Activated CD4-positive, alpha-beta T cell treated with anti-CD3 and anti-CD28 coated beads for 4 hours (primary cell): ENCODE data around the gene ARHGAP11A.

ENCODE experiments used
- DNase-seq, 2 donors: peaks; one replicate each; pipeline ENCODE4 v3.0.0-alpha.2; 2020

Gene ARHGAP11A

GRCh38 chr15:32657198-32657883 is 42.0 kb downstream of the ARHGAP11A start:
- DNase-seq, result no peak

GRCh38 chr15:32657941-32658340 is 42.6 kb downstream of the ARHGAP11A start:
- DNase-seq, result no peak

- DNase-seq, result no peak
These were observed 44.2 kb downstream of the ARHGAP11A start for GRCh38 chr15:32659340-32660155.

GRCh38 chr15:32663671-32664070 is 48.4 kb downstream of the ARHGAP11A start:
- no peak for DNase-seq

- no peak for DNase-seq
These were observed 49.5 kb downstream of the ARHGAP11A start for GRCh38 chr15:32664796-32665195.

GRCh38 chr15:32667321-32667720 is 52.0 kb downstream of the ARHGAP11A start:
- no peak for DNase-seq

- DNase-seq, result no peak
These were observed 53.6 kb downstream of the ARHGAP11A start for GRCh38 chr15:32668942-32669341.

DNA sequence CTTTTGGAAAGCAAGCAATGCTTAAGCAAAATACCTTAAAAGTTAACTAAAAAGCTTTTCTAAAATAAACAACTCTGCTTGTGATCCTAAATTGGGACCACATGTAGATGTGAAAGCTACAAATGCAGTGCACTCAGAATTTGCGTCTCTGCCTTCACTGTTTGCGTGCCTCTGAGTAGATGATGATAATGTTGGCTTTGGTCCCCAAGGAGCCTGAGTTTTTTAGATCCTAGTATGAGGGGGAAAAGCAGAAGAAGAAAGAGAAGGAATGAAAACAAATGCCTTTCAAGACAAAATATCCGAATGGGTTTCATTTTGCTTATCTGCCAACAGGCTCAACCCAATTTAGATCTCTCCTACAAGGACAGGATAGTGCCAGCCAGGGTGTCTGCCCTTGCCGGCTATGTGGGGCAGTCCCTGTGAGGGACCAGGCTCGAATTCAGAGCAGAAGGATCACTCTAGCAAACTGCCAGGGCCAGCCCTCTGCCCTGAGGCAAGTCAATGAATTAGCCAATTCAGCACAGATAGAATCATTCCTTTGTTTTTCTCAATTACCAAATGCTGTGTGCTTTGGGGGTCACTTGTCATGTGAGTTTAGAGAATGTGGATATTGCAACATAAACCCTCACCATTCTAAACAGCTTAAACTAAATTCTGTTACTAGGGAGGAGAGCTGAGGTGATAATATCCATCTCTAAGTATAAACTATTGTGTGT is 54.8 kb downstream of the ARHGAP11A start:
- no peak for DNase-seq

DNA sequence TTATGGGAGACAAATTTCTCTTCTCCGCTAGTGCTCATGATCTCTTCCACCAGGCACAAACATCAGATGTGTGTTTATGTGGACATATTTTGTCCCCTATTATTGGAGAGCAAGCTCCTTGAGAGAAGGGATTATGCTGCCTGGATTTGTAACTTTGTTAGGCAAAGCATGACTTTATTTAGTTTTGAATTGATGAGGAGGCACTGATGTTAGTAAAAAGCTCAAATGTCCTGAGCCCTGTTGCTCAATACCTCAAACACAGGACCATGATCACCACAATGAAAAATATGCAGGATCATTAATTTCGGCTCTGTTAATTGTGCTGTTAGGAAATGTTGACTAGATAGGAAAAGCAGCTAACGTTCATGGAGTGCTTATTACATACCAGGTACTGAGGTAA is 55.3 kb downstream of the ARHGAP11A start:
- DNase-seq, result no peak

GRCh38 chr15:32671339-32672325 is 56.3 kb downstream of the ARHGAP11A start:
- DNase-seq, result no peak

DNA sequence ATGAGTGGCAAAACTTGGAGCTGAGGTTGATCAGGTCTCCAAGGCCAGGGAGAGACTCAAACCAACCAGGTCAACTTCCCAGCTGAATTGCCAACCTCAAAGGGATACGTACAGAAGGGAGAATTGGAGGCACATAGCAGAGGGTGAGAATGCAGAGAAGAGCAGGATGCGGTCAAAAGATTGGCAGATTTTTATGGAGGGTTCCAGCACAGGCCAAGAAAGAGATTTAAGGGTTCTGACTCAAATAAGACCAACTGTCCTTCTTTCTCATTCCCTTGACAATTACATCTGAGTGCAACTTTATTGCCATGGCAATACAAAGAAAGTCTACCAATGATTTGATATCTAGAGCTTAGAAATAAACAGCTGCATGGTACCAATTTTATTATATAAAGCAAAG is 59.4 kb downstream of the ARHGAP11A start:
- DNase-seq, result no peak

DNA sequence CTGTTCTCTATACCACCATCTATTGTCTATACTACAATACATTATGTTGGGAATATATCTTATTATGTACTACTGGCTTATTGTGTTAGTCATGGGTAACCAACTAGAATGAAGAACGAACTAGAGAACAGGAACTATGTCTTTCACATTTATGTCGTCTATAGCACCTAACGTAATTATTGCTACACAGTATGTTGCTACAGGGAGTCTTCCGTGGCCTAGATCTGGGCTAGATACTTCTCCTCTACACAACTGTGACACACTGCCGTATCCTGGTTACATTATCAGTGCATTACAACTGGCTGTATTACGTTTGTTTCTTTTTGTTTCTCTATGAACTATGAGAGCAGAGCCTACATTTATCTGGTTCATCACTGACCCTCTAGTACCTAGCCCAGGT is 60.2 kb downstream of the ARHGAP11A start:
- no peak for DNase-seq

DNA sequence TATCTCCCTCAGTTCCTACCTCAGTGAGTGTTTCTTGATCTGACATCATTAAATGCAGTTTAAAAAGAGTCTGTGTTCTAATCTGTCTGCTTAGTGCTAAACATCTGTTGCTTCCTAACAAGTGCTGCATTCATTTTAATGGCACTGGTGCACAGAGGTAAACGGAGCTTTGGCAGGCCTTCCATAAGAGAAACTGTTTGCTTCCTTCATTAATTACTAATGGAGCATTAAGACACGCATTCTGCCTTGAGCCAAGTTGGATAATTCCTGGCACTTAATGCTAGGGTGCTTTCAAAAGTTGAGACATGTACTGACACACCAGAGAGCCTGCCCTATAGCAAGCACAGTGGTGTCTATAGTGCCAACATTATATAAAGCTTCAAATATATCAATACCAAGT is 60.9 kb downstream of the ARHGAP11A start:
- DNase-seq, result no peak

DNA sequence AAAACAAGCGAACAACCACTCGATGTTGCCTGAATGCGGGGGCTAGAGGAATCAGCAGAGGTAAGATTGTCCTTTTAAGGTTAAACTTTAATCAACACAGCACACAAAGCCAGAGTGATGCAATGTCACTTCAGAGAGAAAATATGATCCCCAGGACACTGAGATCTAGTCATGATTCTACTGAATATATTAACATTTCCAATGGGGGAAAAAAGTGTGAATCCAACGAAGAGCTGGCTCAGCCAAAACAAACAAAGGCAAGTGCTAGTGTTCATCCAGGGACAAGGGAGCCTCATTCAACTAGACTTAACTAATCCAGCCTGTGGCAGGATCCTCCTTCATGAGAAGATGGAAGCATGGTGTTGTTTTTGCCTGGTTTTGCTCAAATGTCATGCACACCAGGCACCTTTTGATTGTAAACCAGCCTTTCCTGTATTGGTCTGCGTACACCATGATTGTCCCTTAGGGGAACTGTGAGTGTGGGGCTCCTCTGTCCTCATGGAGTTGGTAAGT is 62.0 kb downstream of the ARHGAP11A start:
- no peak for DNase-seq

GRCh38 chr15:32679298-32679690 is 64.0 kb downstream of the ARHGAP11A start:
- DNase-seq, result no peak

DNA sequence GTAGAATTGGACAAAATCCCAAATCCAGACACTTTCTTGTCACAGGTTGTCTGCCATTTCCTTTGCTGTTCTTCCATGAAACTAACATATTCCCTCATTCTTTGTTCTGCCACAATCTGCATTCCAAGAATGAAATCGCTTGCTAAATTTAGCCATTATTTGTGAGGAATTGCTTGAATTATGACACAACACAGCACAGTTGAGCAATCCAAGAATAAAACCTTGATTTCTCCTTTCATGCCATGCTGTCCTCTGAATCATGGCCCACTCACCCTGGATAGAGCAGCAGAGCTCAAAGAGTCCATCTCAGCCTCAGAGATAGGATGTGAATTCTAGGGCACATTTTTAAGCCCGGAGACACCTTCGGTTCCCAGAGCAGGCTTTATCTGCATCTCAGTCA is 67.3 kb downstream of the ARHGAP11A start:
- DNase-seq, result no peak

DNA sequence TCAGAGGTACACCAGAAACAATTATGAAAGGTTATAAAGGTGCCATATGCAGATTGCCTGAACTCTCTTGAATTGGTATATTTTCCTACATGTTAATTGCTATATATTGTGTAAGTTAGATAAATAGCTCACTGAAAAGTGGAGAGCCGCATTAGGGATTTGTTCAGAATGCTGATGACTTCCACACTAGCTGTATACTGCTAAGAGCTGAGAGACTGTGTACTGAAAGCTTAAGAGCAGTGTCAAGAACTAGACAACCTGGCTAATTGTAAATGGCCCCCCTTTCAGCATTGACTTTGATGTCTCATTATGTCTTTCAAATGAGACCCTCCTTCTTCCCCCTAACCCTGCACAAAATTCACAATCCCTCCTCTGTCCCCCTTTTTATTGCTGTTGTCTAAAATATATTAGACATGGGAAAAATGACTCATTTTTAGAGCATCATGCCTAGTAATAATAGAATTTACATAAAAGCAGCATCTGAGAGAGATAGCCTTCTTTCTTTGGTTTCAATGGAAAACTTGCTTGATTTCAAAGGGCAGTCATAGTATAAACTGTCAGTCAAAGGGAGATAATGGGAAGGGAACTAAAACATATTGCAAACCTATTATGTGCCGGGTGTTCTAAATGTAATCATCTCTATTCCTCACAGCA is 67.8 kb downstream of the ARHGAP11A start:
- no peak for DNase-seq

DNA sequence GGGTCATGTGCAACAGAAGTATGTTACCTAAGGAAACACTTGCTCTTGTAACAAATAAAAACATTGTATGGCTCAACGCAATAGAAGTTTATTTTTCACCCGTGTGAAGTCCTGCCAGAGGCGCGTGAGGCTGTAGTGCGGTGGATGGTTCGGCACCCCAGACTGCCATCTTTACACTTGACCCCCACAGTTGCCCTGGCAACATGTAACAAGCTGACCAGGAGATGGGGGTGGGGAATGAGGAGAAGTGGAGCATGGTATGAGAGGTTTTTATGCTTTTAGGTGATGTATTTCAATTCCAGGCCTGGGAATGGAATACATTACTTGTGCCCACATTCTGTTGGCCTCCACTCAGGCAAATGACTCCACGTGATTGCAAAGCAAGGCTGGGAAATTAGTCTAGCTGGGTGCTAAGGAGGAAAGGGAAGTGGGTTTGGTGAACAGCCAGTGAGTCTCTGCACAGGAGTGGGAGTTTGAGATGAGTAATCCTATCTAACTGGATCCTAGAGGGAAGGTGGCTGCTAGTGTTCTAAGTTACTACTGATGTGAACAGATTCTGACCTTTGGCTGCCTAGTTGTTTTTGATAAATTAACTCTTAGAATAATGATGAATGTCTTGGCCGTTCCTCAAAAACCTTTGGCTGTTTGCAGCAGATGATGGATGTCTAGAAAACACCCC is 68.7 kb downstream of the ARHGAP11A start:
- no peak for DNase-seq

GRCh38 chr15:32685576-32685975 is 70.3 kb downstream of the ARHGAP11A start:
- no peak for DNase-seq

GRCh38 chr15:32687556-32687955 is 72.3 kb downstream of the ARHGAP11A start:
- no peak for DNase-seq

- no peak for DNase-seq
These were observed 72.9 kb downstream of the ARHGAP11A start for GRCh38 chr15:32688151-32688639.
